GM18870 (cell line): ENCODE results near the gene EDN2.

Experiments used
- ATAC-seq: cut with Tn5 transposase; IDR thresholded peaks from one replicate; pipeline ENCODE4 v1.9.1; 2021; ENCODE audit warnings: moderate library complexity; ENCODE audit not compliant: unreplicated experiment

EDN2 gene

DNA sequence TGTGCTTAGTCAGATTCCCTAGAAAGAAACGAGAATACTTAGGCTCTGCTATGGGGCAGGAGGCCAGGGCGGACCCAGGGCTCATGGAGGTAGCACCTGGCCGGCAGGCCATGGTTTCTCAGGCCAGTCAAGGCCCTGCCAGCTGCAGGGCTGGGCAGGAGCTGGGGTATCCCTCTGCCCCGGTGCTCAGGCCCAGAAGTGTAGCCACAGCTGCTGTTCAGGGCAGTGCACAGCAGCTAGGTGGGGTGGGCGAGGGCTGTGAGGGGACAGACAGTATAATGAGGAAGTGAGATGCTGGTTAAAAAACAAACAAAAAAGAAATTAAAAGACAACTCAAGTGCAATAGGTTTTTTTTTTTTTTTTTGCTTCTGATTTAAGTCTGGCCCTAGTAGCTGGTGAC, 34.0 kb upstream of the EDN2 start:
- no peak for ATAC-seq

DNA sequence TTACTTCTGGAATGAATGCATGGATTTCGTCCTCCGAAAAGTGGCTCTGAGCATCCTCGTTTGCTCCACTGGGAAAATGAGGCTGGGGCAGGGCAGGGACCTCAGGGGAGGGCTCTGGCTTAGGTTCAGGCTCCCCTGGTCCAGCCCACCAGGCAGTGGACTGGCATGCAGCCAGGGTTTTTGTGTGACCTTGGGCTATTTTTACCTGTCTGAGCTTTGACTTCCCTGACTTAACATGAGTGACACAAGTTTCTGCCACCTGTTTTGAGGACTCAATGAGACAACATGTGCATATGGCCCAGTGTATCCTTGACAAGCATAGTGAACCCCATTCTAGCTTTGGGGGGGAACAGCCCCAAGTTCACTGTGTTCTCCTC, 32.6 kb upstream of the EDN2 start:
- no peak for ATAC-seq

DNA sequence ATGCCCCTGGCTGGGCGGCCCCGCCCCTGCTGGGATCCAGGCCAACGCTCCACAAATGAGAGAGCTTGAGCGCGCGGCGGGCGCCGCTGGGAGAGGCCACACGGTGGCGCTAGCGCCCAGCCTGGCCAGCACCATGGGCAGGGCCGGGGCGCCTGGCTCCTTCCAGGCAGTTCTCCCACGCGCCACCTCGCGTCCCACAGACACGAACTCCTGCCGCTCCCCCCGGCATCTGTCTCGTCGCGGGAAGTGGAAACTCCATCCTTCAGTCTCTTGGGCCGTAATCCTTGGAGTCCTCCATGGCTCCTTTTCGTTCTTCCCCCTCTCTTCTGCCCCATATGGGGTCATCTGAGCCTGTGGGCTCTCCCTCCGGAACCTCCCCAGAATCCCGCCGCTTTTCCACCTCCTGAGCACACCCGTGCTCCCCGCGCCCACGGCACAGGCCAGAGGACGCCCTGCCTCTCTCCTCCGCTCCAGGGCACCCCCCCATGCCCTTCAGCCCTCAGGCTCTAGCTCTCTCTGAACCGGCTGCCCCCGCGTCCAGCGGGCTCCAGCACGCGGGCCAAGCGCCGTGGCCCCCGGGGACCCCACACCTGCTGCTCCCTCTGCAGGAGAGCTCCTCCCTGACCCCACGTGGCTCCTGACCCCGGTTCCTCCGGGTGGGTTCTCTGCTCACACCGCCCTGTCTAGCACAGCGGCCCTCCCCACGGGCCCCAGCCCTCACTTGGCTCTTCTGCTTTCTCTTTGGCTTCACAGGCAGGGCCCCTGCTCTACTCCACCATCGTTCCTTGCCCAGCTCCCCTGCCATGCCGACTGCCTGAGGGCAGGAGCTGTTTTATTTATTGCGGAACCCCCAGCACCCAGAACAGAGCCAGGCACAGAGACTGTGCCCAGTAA, 31.9 kb upstream of the EDN2 start:
- ATAC-seq: no peak

DNA sequence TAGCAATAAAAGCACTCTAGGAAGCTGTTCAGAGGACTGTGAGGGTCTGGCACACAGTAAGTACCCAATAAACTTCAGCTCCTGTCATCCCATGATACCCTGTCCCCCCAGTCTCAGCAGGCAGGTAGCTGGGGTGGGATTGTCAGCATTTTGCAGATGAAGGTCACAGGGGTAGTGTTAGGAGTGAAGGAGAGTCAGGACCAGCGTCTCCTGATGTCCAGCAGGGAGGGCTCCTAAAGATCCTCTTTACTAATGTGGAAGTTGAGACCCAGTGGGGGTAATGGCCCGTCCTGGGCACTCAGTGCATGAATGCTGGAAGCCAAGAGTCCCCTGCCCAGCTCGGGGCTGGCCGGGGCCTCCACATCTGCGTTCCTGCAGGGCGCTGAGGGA, 31.3 kb upstream of the EDN2 start:
- no peak for ATAC-seq

DNA sequence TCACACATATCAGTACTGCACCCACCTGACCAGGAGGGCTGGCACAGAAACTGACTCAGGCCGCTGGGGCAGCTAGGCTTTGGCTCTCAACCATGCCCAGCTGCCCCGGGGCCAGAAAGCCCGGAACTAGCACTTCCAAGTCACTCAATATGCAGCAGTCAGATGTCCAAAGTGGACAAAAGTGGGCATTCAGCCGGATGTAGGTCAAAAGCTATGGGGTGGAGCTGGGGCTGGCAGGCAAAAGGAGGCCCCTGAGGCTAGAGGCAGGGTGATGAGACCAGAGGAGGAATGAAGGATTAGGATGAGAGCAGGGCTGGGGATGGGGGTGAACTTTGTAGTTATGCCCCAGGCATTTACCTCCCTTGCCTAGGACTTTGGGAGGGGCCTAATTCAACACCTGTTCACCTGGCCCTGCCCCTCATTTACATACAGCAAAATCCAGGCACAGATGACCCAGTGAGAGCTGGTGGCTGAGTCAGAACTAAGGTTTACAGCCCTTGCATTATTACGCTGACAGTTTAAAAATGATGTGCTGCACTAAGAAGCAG, 30.7 kb upstream of the EDN2 start:
- ATAC-seq: no peak

DNA sequence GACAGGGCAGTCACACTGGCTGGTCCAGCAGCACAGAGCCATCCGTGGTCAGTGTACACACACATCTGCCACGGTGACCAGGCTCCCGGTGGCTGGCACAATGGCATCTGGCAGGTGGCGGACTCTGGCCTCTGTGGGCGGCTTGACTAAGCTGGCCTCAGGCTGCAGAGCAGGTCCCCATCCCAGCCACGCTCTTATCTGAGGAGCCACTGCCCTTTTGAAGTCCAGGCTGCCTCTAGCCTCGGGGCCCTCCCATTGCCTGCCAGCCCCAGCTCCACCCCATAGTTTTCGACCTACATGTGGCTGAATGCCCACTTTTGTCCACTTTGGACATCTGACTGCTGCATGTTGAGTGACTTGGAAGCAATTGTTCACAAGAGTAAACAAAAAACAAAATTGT, 29.9 kb upstream of the EDN2 start:
- no peak for ATAC-seq

DNA sequence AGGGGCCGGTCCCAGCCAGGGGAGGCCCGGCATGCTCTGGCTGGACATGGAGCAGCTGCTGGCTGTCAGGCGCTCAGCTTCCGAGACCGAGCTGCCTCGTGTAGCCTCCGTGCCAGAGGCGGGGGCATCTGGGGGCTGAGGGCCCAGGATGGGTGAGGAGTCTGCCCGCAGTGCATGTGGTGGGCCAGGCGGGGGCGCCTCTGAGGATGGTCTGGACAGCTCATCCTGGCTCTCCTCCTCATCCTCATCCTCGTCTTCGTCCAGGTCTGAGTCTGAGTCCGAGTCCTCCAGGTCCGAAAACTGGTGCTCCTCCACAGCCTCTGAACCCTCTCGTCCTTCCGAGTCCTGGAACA, 28.9 kb upstream of the EDN2 start:
- ATAC-seq: no peak

DNA sequence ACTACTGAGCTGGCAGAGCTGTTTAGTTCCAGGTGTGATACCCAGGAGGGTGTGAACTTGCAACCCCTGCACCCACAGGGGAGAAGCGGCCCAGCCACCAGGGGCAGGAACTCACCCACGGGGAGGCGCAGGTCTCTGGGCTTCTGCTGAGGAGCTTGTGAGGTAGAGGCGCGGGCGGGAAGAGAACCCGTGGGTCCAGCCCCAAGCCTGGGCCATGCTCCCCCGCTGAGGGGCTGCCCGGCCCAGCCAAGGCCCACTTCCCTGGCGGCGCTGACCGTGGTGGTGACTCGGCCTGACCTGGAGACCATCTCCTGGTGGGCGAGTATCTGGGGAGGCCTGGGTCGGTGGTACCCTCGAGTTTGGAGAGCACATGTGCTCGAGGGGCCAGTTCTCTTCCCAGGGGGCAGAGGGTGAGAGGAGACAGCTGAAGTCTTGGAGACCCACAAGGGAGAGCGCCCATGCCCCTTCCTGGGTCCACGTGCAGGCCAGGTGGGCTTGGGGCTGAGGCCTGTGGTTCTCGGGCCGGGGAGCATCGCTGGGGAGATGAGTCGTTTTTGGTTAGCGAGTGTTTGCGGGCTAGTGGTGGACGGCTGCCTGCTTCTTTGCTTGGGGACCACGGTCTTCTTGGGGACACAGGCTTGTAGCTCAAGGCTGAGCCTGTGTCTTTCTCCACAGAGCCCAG, 28.4 kb upstream of the EDN2 start:
- ATAC-seq: no peak

DNA sequence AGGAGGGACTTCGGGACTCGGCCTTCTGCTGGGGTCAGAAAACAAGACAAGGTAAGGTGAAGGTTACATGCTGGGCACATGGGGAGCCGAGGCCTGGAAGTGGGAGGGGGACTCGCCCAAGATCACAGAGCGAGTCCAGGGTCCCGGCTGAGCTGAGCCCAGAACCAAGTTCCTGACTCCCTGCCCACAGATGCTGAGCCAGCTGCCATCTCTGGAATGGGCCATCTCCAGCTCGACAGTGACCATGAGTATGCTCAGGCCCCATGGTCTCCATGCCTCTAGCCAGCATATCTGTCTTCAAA, 26.7 kb upstream of the EDN2 start:
- ATAC-seq: no peak

DNA sequence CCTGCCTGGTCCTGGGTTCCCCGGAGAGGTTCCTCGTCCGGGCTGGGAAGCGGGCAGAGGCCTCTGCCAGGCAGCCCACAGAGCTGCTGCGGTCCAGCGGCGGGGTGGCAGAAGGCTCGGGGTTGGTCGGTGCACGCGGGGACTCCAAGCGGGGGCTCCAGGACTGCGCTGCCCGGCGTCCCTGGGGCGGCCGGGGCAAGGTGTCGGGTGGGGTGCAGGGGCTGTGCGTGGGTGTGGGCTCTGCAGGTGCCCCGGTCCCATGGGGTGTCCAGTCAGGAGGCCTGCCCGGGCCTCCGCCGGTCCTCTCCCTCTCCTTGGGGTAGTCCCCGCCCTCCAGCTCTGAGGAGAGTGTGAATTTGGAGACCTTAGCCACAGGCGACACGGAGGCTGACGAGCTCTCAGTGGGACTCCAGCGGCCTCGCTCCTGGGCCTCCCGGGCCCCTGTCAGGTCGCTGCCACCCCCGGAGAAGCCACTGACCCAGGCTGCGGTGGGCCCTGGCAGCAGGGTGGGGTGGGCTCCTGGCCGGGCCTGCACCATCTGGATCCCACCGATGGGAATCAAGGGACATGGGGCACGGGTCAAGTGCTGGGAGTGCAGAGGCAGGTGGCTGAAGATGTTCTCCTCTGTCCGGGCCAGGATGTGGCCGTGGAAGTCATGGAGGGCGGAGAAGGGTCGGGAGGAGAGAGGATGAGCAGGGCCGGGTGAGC, 26.2 kb upstream of the EDN2 start:
- no peak for ATAC-seq

DNA sequence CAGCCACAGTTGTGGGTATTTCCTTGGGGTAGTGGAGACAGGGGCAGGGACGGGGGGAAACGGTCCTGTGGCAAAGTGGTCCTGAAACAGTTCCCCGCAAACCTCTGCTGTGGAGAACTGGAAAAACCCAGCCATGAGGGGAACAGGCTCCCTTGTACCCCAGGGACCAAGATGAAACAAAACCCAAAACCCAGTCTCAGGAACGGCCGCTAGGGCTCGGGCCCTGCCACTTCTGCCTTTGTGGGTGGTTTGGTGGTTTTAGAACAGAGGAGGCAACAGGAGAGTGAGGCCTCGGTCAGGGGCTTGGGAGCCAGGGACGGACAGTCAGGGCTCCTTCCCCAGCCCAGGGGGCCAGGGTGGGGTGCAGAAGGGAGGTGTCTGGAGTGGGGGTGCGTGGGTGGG, 24.8 kb upstream of the EDN2 start:
- no peak for ATAC-seq

DNA sequence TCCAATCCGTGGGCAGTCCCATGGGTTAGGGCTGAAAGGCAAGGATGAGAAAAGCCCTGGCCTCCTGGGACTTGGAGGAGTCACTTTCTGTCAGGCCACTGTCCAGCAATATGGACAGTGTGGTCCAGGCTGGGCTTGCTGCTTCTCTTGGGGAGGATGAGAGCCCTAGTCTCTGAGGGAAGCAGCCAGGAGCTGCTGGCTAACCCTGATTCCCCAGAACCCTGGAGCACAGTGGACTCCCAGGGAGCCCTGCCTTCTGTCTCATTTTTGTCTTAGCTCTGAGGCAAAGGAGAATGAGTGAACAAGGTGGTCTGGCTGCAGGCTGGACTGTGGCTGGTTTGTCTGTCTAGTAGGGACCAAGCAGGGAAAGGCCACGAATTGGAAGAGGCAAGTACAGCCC, 23.8 kb upstream of the EDN2 start:
- ATAC-seq: no peak

DNA sequence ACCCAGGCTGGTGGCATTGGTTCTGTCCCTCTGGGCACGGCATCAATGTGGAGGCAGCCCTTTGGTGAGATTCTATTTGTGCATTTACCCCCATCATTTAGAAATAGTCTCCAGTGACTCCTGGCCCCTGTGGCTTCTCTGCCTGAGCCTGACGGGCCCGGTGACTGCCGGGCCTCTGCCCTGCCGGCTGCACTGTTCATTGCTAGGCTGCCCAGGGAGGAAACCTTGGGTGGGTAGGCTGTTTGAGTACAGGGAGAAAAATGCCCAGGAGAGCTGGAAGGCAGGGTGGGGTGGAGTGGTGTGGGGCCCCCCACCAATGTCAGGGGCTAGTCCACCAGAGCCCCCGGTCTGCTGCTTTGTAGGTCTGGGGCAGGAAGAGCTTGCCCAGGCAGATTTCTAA, 23.4 kb upstream of the EDN2 start:
- no peak for ATAC-seq

DNA sequence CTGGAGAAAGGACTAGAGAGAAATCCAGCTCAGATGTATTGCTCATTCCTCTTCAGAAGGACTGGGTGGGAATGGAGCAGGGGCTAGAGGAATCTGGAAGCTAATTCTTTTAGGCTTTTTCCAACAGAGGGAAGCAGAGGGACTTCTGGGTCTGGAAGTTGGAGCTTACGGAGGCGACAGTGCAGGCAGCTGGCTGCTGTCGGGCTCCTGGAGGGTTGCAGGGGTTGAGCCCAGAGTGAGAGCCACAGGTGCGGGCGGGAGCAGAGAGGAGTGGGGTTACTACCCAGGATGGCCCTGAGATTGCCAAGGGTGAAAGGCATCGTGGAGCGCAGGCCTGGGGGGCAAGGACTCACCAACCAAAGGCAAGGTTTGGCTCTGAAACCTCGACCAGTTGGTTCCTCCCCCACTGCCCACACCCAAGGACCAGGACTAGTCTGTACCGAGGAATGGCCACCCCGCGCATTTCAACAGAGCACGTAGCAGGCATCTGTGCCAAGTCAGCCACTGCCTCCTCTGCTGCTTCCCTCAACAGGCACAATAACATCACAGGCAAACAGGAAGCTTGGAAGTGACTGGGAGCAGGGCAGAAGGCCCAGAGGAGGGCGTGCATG, 22.7 kb upstream of the EDN2 start:
- no peak for ATAC-seq

DNA sequence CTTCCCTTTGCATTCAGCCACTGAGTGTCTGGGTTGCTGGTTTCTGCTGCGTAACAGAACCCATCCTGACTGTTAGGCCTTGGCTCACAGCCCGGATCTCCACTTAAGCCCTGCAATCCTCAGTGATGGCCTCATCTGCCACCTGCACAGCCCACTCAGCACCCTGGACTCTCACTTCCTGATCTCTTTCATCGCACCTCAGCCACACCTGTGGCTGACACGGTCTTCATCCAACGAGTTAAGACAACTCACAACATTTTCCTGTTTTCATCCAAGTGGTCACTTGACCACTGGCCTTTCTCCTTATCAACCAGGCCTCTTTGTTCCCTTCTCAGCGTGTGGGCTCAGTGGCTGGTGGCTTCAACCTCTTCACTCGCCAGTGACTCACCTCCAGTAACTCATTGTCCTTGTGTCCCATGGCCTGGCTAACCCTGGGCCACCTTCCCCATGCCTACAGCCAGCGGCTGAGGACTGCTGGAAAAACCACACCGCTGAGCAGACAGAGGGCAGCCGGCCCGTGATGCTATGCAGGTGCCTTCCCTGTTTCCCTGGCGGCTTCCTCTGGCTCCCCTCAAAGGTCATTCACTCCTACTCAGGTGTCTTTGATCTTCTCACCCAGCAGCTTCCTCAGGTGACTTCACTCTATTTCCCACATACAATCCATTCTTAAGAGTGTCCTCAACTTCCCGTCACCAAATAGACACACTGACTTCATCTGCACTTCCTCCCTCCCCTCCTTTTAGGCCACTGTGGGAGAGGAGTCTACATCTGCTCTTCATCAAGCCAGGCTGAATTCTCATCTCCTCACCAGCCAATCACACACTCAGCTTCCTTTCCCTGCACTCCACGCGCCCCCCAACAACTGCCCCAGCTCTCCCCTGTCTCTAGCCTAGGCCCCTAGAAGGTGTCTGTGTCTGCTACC, 19.9 kb upstream of the EDN2 start:
- ATAC-seq: no peak

DNA sequence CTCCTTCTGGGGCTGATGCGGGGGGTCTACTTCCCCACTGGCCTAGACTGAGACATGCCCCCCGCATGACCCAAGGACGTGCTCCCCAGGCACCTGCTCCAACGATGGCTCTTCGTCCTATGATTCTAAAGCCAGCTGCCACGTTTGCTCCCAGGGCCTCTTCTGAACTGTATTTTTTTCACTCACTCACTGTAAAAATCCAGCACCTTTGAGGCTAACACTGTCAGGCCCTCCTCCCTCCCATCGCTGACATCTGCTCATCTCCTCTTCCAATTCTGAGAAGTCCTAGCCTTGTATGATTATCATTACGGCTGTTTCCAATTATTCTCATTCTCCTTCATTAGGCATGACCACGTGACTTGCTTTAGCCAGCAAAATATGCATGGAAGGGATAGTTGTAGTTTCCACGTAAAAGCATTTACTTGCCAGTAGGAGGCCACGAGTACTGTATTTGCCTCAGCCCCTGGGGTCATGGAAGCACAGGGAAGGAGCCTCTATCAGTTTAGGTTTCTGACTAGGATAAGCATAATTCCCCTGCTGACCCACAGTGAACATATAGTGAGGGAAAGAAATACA, 19.1 kb upstream of the EDN2 start:
- no peak for ATAC-seq

DNA sequence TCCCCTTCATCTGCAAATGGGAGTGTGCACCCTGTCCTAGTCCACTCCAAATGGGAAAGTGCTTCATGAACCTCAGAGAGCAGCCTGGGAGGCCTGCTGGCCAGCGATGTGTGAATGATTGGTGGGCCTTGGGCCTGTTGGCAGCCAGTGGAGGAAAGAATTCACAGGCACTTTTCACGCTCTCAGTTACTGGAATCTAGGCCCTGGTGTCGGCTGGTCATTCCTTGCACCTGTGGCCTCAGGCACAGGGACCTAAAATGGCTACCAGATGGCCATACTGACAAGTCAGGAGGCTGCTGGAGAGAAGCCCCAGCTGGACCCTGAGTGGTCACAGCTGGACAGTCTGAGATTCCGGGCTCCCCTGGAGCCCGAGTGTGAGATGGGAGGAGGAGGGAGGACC, 18.4 kb upstream of the EDN2 start:
- ATAC-seq: no peak

DNA sequence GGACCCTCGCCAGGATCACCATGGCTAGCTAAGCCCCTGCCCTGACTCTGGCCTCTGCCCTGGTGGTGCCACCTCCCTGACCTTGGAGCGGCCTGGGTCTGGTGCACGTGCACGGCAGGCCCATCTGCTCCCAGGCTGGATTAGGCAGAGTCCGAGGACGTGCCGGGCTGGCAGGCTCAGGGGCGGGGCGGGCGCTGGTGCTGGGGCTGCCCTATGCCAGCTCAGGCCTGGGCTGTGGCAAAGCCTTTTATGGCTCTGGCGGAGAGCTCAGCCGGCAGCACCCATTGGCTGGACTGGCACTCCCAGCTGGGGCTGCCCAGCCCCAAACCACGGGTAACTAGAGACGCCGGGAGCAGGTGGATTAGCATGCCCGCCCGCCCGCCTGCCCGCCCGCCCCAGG, 17.1 kb upstream of the EDN2 start:
- no peak for ATAC-seq

DNA sequence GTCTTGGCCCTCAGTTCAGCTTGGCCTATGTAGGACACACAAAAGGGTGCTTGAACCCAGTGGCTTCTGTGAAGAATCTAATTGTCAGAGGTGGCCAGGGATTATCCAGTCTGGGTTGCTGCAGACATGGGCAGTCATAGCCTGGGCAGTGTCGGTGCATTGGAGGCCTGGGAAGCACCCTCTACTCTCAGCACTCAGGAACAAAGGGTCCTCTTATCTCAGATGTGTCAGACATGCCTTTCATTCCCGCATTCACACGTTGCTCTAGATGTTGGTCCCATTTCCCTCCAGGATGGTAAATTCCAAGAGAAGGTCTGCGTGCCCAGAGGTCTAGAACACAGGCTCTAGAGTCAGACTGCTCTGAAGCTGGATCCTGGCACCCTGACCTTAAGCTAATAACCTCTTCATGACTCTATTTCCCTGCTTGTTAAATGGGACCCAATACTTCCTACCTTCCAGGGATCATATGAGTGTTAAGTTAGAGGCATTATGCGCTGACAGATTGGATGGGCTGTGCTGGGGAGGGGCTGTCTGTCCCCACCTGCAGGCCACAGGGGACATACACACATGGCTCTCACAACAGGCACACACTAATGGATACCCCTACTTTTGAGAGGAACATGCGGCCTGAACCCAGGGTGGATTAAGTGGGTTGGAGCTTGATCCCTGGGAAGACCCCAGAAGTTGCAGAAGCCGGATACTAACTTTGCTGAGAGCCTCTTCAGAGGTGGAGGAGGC, 16.5 kb upstream of the EDN2 start:
- ATAC-seq: no peak

DNA sequence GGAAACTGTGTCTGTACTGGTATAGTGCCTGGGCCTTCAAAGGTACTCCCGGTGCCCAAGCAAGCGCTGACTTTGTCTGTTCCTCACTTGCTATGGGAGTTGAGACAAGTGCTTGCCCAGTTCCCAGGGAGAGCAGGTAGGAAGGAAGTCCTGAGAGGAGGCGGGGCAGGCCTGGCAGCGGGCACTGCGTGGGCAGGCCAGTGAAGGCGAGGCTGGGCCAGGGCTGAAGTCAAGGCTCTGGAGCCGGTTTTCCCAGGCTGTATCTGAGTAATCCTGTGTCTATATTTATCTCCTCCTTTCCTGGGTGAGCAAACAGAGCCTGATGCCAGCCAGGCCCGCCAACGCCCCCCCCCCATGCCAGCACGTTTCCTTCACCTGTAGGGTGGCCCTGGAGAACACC, 15.9 kb upstream of the EDN2 start:
- no peak for ATAC-seq
